H1 (cell line): ENCODE measurements around the gene NRXN2. TPM values are rescaled to one million over a fixed set of nuclear protein-coding genes. Genes with fewer than 3 reads are reported as not detected.

Source experiments
- POU5F1 ChIP-seq: IDR thresholded peaks from 2 replicates; pipeline ENCODE4 v1.6.1; 2011; ENCODE audit warnings: low read depth, mild to moderate bottlenecking, low read length, moderate library complexity
- polyA plus RNA-seq, 7 experiments: library from polyadenylated mRNA; depleted of rRNA in 3 of 7; stranded (reverse) in 5 of 7; unstranded in 2 of 7; fragments of >200 nt in 5 of 7; fragments of 200-250 nt in 2 of 7; gene quantifications; 1 replicate in 5 of 7; 2 replicates in 1 of 7; 4 replicates in 1 of 7; pipeline versions ENCODE4 v1.2.1 to v1.2.3, GENCODE V29; 2011 to 2013; ENCODE audit warnings: missing spikeins in 2 of 7, mixed read lengths in 2 of 7
- total RNA-seq: library from RNA; stranded (reverse); fragmentation: NEBNext Ultra II Directional; extraction: Animal tissue kit (Norgen Biotek cat#: 25700); gene quantifications from 2 replicates; pipeline ENCODE4 v1.2.1, GENCODE V29; 2021

NRXN2 gene
- total and polyA plus RNA-seq, 2 of the 8 experiments (the other 6 are each of a cell fraction or from before 2014, with no cell fraction given), result 1.3 to 11.5 TPM

DNA sequence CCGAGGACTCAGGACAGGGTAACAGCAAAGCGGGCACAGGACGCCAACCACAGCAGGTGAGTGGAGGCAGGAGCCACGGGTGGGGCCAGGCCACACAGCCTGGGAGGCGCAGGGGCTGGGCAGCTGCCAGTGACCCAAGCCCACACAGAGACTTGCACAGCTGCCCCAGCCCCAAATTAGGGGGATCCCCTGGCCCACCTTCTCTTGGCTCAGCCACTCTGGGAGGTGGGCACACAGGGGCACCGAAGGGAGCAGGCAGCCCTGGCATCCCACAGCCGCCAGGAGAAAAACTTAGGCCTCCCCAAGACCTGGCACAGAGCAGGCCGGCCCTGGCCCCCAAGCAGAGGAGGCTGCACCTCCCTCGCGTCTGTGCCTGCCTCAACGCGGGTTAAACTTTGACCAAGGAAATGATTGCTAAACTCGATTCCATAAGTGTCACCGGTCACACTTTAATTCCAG lies 132.2 kb downstream of the NRXN2 start, which contains the start of gene SLC22A12 (continued):
- TF ChIP-seq POU5F1, result no peak
- TF ChIP-seq, all 59 proteins: peak for 0
